Psoas muscle (tissue), 8 donors: Measurements from ENCODE around the gene SLC39A1. TPM values are rescaled to one million over a fixed set of nuclear protein-coding genes. Genes with fewer than 3 reads are reported as not detected.
"Not testable (repeated sequence)": the region's sequence is repeated elsewhere in the genome, so short reads cannot be mapped to it uniquely, and the experiment has no call there.

ENCODE experiments used
- ATAC-seq, 4 donors: fragments of 200-7000 bp; cut with Tn5 transposase; one replicate each; pipeline ENCODE4 v1.9.1; 2020; ENCODE audit warnings: moderate library complexity in 3 of 4, mild to moderate bottlenecking in 2 of 4
- DNase-seq, 2 donors: peaks; one replicate each; pipeline ENCODE4 v3.0.0-alpha.2; 2020
- H3K27ac ChIP-seq: fragments of 200-600 bp; one replicate; pipeline ENCODE4 v1.8.0; 2022
- H3K27me3 ChIP-seq, 3 donors: fragments of 200-600 bp in 1 of 3; one replicate each; pipeline versions ENCODE4 v1.6.1 to v1.8.0; 2013 to 2022; ENCODE audit warnings: low read length in 2 of 3, mild to moderate bottlenecking in 2 of 3, moderate library complexity in 1 of 3; ENCODE audit not compliant: insufficient read depth in 3 of 3
- H3K36me3 ChIP-seq, 2 donors: fragments of 200-600 bp in 1 of 2; one replicate each; pipeline versions ENCODE4 v1.6.1 to v1.8.0; 2013 to 2022; ENCODE audit warnings: low read depth in 1 of 2, mild to moderate bottlenecking in 1 of 2, moderate library complexity in 1 of 2; ENCODE audit not compliant: insufficient read depth in 1 of 2
- H3K4me1 ChIP-seq: fragments of 200-600 bp; one replicate; pipeline ENCODE4 v1.8.0; 2022
- H3K4me3 ChIP-seq: fragments of 200-600 bp; one replicate; pipeline ENCODE4 v1.8.0; 2022; ENCODE audit warnings: mild to moderate bottlenecking
- H3K9me3 ChIP-seq: fragments of 200-600 bp; one replicate; pipeline ENCODE4 v1.8.0; 2022
- CTCF ChIP-seq: fragments of 200-600 bp; IDR thresholded peaks from one replicate; pipeline ENCODE4 v1.8.0; 2022; ENCODE audit warnings: antibody characterized with exemption
- WGBS, 3 donors: extraction: QIAGEN DNeasy Blood & Tissue Kit; methylation state at CpG; one replicate each; pipeline versions ENCODE4 v1.1.6 to v1.1.7; 2013; 5-methylcytosine and 5-hydroxymethylcytosine counted together
- intact Hi-C, 2 donors: fragments of 100-400 bp; cut with DNase I; formaldehyde crosslinking; loops; one replicate each; pipeline versions ENCODE4 v1.11.0 to v1.14.2; 2022
- polyA plus RNA-seq, 3 donors: library from polyadenylated mRNA; stranded (reverse); fragments of 200-250 nt; gene quantifications; one replicate each; pipeline ENCODE4 v1.2.3, GENCODE V29; 2013
- total RNA-seq, 4 donors: library from RNA; stranded (reverse); fragmentation: NEBNext Ultra II Directional in 2 of 4; extraction: Animal tissue kit (Norgen Biotek cat#: 25700) in 2 of 4; gene quantifications; one replicate each; pipeline versions ENCODE4 v1.2.1 to v1.2.4, GENCODE V29; 2021 to 2023
- donor health status: healthy with polysubstance abuse.
- donor health status: DM: no; HTN: no; CAD: no; lungs with moderate emphysema.
- donor health status: Bipolar disorder and iron deficiency.
- donor health status: healthy.
- donor health status: DM: yes; HTN: yes; CAD: no.
- donor health status: DM: no; HTN: no; CAD: no.
- donor health status: DM: no; HTN: no; CAD: no.
- donor health status: DM: yes; HTN: yes; CAD: no.

The SLC39A1 gene
- total and polyA plus RNA-seq, 7 donors, result 21.9 to 85.3 (median 46.7) TPM

- Histone ChIP-seq H3K27me3 (no peaks in the 10 kb centered on the region), H3K9me3 (no peaks in the 10 kb centered on the region), H3K27ac (no peak overlapping the region), H3K36me3 (peaks cover 0 to 26% of the 10 kb centered on the region in 2 donors), H3K4me1 (peaks cover 10% of the 10 kb centered on the region), H3K4me3 (no peak overlapping the region)
- intact Hi-C loops, result loop anchor here (2.0 to 10.0 kb wide), 2 partner anchors 188 to 310 kb away; partner anchors contain the start of genes ILF2 (in 1 of the 2) and NPR1 (in 1 of the 2)
- no peak for DNase-seq
- no peak for TF ChIP-seq CTCF
- ATAC-seq, result no peak
- 60 to 72% (median 62%) methylated on average over 6 of the region's 6 CpGs for WGBS, 3 donors
Measured at GRCh38 chr1:153984123-153984894, 21.0 kb upstream of the SLC39A1 start.

DNA sequence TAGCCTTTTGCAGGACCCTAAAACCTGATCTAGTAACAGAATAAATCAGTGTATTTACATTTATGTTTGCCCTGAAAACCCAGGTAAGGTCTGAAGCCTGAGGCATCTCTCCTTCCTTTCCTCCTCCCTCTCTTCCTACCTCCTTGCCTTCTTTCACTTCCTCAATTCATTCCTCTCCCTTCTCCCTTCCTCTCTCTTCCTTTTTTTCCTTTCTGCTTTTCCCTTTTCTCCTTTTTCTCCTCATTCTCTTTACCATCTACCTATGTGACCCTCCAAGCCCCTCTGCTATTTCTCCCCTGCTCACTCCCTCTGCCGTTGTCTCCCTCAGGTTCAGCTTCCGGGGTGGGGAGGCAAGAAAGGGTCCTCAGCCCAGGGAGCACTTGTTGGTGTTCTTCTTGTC lies 18.4 kb upstream of the SLC39A1 start:
- DNase-seq, H3K27ac ChIP-seq, H3K4me3 ChIP-seq, ATAC-seq, H3K9me3 ChIP-seq, H3K27me3 ChIP-seq: not testable (repeated sequence)
- Histone ChIP-seq H3K36me3 (peaks cover 0 to 26% of the 10 kb centered on the region in 2 donors), H3K4me1 (peaks cover 19% of the 10 kb centered on the region)
- intact Hi-C loops, result loop anchor here in 1 of 2 donors (10.0 kb wide), 1 partner anchor 307 kb away; the partner anchor contains the start of genes ILF2 and NPR1
- WGBS, 3 donors, result 71 to 86% (median 80%) methylated on average over 2 of the region's 2 CpGs

DNA sequence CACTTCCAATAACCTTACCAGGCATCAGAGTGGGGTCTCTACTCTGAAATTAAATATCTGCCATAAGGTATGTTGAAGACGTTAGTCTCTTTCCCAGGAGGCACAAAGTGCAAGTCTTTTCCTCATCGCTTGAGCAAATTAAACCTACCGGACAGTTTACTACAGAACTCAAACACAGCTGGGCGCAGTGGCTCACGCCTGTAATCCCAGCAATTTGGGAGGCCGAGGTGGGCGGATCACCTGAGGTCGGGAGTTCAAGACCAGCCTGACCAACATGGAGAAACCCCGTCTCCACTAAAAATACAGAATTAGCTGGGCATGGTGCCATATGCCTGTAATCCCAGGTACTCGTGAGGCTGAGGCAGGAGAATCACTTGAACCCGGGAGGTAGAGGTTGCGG lies 15.8 kb upstream of the SLC39A1 start:
- not testable (repeated sequence) for ATAC-seq
- WGBS, 3 donors, result 87 to 90% (median 88%) methylated on average over 12 of the region's 12 CpGs

DNA sequence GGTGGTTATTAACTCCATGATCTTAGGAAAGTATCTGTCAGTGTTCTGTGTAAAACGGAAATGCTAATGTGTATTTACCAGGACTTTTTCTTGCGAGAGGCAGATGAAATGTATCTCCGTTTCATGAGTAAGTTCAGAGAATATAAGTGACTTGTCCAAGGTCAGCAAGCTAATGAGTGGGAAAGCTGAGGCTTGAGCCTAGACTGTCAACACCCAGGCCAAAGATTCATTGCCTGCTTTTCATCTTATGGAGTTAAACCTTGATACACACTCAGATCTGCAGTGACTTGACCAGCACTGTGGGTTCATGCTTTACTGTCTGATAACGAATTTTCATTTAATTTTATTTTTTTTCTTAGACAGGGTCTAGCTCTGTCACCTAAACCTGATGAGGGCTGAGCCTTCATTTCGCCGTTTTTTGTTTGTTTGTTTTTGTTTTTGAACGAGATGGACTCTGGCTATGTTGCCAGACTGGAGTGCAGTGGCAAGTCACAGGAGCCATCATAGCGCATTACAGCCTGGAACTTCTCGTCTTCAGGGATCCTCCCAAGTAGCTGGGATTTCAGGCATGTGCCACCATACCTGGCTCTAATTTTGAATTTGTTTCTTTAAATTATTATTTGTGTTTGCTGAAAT lies 15.1 kb upstream of the SLC39A1 start:
- no peaks in the 10 kb centered on the region for H3K27me3 ChIP-seq
- peaks cover 20% of the 10 kb centered on the region for H3K4me1 ChIP-seq
- H3K4me3 ChIP-seq, result peak overlapping the region; percentile 83
- no peaks in the 10 kb centered on the region for H3K9me3 ChIP-seq
- peak overlapping the region; percentile 94 for H3K27ac ChIP-seq
- ATAC-seq (no peak), DNase-seq (no peak)
- peaks cover 0 to 51% of the 10 kb centered on the region in 2 donors for H3K36me3 ChIP-seq
- intact Hi-C loops, result no loop called here
- no peak for TF ChIP-seq CTCF
- WGBS, 3 donors, result 67 to 73% (median 70%) methylated on average over 9 of the region's 9 CpGs

More for the DNA sequence above, 15.8 kb upstream of the SLC39A1 start:
- H3K4me3 ChIP-seq, H3K9me3 ChIP-seq, H3K27me3 ChIP-seq, DNase-seq, intact Hi-C loops: not testable (repeated sequence)
- H3K27ac ChIP-seq, result peak overlapping the region; percentile 94
- H3K36me3 ChIP-seq, result peaks cover 0 to 50% of the 10 kb centered on the region in 2 donors
- H3K4me1 ChIP-seq, result peaks cover 20% of the 10 kb centered on the region

DNA sequence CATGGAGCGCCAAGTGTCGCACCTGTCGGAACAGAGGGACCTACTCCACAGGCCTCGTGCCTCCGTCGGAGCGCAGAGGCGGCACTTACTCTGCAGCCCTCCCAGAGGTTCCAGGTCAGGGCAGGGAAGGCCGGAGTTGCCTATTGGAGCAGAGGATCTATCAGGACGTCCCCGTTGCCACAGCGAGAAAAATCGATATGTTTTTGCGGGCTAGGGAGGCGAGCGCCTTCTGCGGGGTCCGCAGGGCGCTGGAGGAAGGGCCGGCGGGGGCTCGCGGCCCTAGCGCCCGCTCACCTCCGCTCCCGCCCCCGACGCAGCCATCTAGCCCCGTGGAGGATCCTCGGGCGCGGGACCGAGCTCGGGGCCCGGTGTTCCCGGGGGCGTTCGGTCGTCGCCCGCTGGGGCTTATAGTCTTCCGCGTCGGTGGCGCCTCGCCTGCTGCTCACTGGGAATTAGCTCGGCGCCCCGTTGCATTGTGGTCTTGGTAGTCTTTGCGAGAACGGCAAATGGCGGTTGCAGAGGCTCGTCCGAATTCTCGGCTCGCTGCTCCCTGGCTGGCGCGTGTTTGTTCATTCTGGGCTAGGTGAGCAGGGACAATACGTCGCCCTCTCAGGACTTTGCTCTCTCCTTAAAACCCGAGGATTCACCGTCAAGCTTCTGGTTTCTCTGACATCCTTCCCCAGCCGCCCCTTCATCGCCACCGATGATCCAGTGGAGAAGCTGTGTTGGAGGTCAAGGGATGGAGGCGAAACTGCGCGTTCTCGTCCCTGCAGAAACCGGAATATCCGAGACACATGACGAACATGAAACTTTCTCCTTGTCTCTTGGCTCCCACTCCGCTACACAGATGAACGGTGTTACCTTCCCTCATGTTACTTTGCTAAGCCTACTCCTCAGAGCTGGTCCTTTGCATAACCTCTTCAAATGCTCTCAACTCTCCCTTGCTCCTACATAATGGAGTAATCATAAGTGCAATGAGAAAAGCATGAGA lies 14.2 kb upstream of the SLC39A1 start, which contains the start of gene JTB:
JTB (minus strand) TSS at position 425 of the 991 bp plus-strand sequence; CDS start at position 3, 422 bp downstream.
- intact Hi-C loops, result no loop called here
- 0 to 1% (median 0%) methylated on average over 65 to 75 of the region's 75 CpGs for WGBS, 3 donors
- DNase-seq (peak; percentile 89 to 94), ATAC-seq (peak; percentile 94 to 98 (median 96))
- Histone ChIP-seq H3K9me3 (no peaks in the 10 kb centered on the region), H3K4me1 (peaks cover 20% of the 10 kb centered on the region), H3K27ac (peak within 1 kb of the TSS; percentile 94), H3K27me3 (no peaks in the 10 kb centered on the region), H3K36me3 (peaks cover 0 to 52% of the 10 kb centered on the region in 2 donors), H3K4me3 (peak within 1 kb of the TSS; percentile 83)
- no peak for TF ChIP-seq CTCF
